Small intestine (tissue), 7 donors: ENCODE measurements around the gene DOCK6. TPM values are rescaled to one million over a fixed set of nuclear protein-coding genes. Genes with fewer than 3 reads are reported as not detected.

Experiments used
- DNase-seq, 2 donors: peaks; one replicate each; pipeline versions ENCODE4 v3.0.0 to v3.0.0-alpha.2; 2013
- FAIRE-seq: peaks from 2 replicates; lab custom pipeline; 2012; peaks lifted over from hg19 to GRCh38; lab: Jason Lieb, UNC
- H3K27ac ChIP-seq, 3 donors: one replicate each; pipeline ENCODE4 v1.5.1; 2013; ENCODE audit warnings: low read length in 2 of 3, mild to moderate bottlenecking in 2 of 3, control low read depth in 1 of 3, inconsistent platforms in 1 of 3, low read depth in 1 of 3, moderate library complexity in 1 of 3
- H3K27me3 ChIP-seq, 3 donors: one replicate each; pipeline ENCODE4 v1.6.1; 2013; ENCODE audit warnings: low read length in 3 of 3, inconsistent platforms in 1 of 3; ENCODE audit not compliant: control insufficient read depth in 3 of 3, insufficient read depth in 3 of 3
- H3K36me3 ChIP-seq, 3 donors: one replicate each; pipeline ENCODE4 v1.6.1; 2013; ENCODE audit warnings: low read length in 3 of 3, inconsistent platforms in 1 of 3, low read depth in 1 of 3, mild to moderate bottlenecking in 1 of 3, moderate library complexity in 1 of 3; ENCODE audit not compliant: control insufficient read depth in 3 of 3, insufficient read depth in 2 of 3
- H3K4me1 ChIP-seq, 3 donors: one replicate each; pipeline ENCODE4 v1.6.1; 2013; ENCODE audit warnings: low read length in 2 of 3, inconsistent platforms in 1 of 3, low read depth in 1 of 3, mild to moderate bottlenecking in 1 of 3, moderate library complexity in 1 of 3; ENCODE audit not compliant: control insufficient read depth in 3 of 3, insufficient read depth in 2 of 3
- H3K4me3 ChIP-seq, 3 donors: one replicate each; pipeline ENCODE4 v1.5.1; 2013; ENCODE audit warnings: low read length in 3 of 3, control low read depth in 1 of 3, inconsistent platforms in 1 of 3, low read depth in 1 of 3, mild to moderate bottlenecking in 1 of 3, moderate library complexity in 1 of 3
- H3K9me3 ChIP-seq, 2 donors: one replicate each; pipeline ENCODE4 v1.6.1; 2013; ENCODE audit warnings: low read depth in 1 of 2, low read length in 1 of 2; ENCODE audit not compliant: control insufficient read depth in 2 of 2, insufficient read depth in 1 of 2
- WGBS, 3 donors: extraction: QIAGEN DNeasy Blood & Tissue Kit; methylation state at CpG; one replicate each; pipeline ENCODE4 v1.1.7; 2013; 5-methylcytosine and 5-hydroxymethylcytosine counted together
- polyA plus RNA-seq, 4 donors: library from polyadenylated mRNA; stranded (reverse) in 3 of 4; unstranded in 1 of 4; fragments of 200-250 nt in 3 of 4; fragments of 120-200 nt in 1 of 4; gene quantifications; one replicate each; pipeline versions ENCODE4 v1.2.1 to v1.2.3, GENCODE V29; 2013
- donor health status: healthy with polysubstance abuse.
- donor health status: control.
- donor health status: control.
- donor health status: Bipolar disorder and iron deficiency.
- donor health status: healthy.

Gene DOCK6
- polyA plus RNA-seq, 4 donors = 44.4 to 68.0 (median 51.0) TPM

GRCh38 chr19:11203194-11204075, 58.9 kb downstream of the DOCK6 start:
- Histone ChIP-seq H3K27ac (peak overlapping the region in 2 of 3 donors; percentile 57 to 83), H3K36me3 (peaks cover 0 to 79% (median 3%) of the 10 kb centered on the region in 3 donors), H3K4me3 (no peak overlapping the region), H3K4me1 (peaks cover 0 to 3% (median 0%) of the 10 kb centered on the region in 3 donors), H3K9me3 (no peaks in the 10 kb centered on the region), H3K27me3 (no peaks in the 10 kb centered on the region)
- WGBS, 3 donors = 47 to 67% (median 63%) methylated on average over 15 to 17 of the region's 17 CpGs
- FAIRE-seq (no peak), DNase-seq (peak; percentile 19 to 30)

- DNase-seq = no peak
- Histone ChIP-seq H3K27ac (peak overlapping the region in 2 of 3 donors; percentile 57 to 83), H3K36me3 (peaks cover 0 to 74% (median 3%) of the 10 kb centered on the region in 3 donors), H3K9me3 (no peaks in the 10 kb centered on the region), H3K27me3 (no peaks in the 10 kb centered on the region), H3K4me3 (no peak overlapping the region), H3K4me1 (peaks cover 0 to 6% (median 0%) of the 10 kb centered on the region in 3 donors)
- 81 to 86% (median 85%) methylated on average over 20 of the region's 20 CpGs for WGBS, 3 donors
- no peak for FAIRE-seq
These were observed 59.7 kb downstream of the DOCK6 start for GRCh38 chr19:11202488-11203193.

DNA sequence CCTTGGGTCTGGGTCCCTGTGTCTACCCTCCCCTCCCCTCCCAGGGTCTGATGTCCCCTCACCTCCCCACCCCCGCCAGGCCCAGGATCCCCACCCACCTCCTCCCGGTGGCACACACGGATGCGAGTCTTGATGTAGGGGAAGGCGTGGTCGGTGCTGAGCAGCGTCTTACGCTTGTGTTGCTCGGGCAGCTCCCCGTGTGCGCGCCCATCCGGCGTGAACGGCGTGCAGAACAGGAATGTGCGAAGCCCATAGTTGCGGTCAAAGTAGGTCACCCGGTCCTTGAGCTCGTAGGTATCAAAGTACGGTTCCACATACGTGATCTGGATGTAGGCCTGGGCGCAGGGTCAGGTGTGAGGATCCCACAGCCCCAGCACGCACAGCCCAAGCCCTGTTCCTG, 60.5 kb downstream of the DOCK6 start:
- WGBS, 3 donors = 91 to 95% (median 93%) methylated on average over 24 of the region's 24 CpGs
- FAIRE-seq = no peak
- no peak overlapping the region for H3K4me3 ChIP-seq
- no peaks in the 10 kb centered on the region for H3K27me3 ChIP-seq
- no peak overlapping the region for H3K27ac ChIP-seq
- H3K36me3 ChIP-seq = peaks cover 0 to 73% (median 3%) of the 10 kb centered on the region in 3 donors
- DNase-seq = no peak
- H3K9me3 ChIP-seq = no peaks in the 10 kb centered on the region
- peaks cover 0 to 6% (median 0%) of the 10 kb centered on the region in 3 donors for H3K4me1 ChIP-seq

- H3K4me3 ChIP-seq = no peak overlapping the region
- no peaks in the 10 kb centered on the region for H3K27me3 ChIP-seq
- H3K4me1 ChIP-seq = peaks cover 0 to 6% (median 2%) of the 10 kb centered on the region in 3 donors
- FAIRE-seq (no peak), DNase-seq (no peak)
- no peak overlapping the region for H3K27ac ChIP-seq
- H3K9me3 ChIP-seq = no peaks in the 10 kb centered on the region
- peaks cover 0 to 69% (median 3%) of the 10 kb centered on the region in 3 donors for H3K36me3 ChIP-seq
- 84 to 94% (median 90%) methylated on average over 8 to 9 of the region's 9 CpGs for WGBS, 3 donors
These were observed 61.4 kb downstream of the DOCK6 start for GRCh38 chr19:11200931-11201330.

DNA sequence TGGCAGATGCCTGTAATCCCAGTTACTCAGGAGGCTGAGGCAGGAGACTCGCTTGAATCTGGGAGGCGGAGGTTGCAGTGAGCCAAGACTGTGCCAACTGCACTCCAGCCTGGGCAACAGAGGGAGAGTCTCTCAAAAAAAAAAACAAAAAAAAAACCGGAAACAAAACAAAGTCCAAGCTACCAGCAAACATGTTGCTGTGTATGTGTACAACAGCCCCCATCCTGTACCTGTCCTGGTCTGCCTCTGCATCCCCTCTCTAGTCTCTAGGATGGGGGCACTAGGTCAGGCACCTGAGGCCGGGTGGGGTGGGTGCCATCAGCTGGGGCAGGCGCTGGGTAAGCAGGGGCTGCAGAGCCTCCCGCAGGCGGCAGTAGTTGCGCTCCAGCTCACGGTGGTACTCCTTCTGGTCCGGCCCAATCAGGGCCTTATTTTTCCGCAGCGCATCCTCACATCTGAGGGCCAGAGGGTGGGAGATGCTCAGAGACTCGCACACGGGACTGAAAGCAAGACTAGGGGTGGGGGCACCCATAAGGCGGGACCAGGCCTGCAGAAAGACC, 62.2 kb downstream of the DOCK6 start:
- H3K9me3 ChIP-seq = no peaks in the 10 kb centered on the region
- peaks cover 0 to 6% (median 2%) of the 10 kb centered on the region in 3 donors for H3K4me1 ChIP-seq
- FAIRE-seq = no peak
- no peak overlapping the region for H3K27ac ChIP-seq
- 88 to 90% (median 89%) methylated on average over 15 of the region's 15 CpGs for WGBS, 3 donors
- no peak overlapping the region for H3K4me3 ChIP-seq
- DNase-seq = no peak
- peaks cover 0 to 69% (median 3%) of the 10 kb centered on the region in 3 donors for H3K36me3 ChIP-seq
- no peaks in the 10 kb centered on the region for H3K27me3 ChIP-seq

DNA sequence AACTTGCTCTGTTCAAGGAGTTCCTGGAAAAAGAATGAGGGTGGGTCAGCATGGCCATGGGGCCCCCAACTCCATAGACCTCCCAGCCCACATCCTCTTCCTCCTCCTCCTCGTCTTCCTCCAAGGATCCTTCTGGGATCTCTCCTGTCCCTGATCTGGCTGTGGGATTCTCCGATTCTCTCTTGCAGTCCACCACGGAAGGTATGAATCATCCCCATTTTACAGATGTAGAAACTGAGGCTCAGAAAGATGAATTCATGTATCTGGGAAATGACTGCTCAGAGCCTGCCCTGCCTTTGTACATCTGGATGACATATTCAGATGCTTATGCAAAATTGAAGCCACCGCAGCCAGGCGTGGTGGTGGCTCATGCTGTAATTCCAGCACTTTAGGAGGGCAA, 62.8 kb downstream of the DOCK6 start:
- Histone ChIP-seq H3K4me1 (peaks cover 0 to 6% (median 2%) of the 10 kb centered on the region in 3 donors), H3K36me3 (peaks cover 0 to 69% (median 3%) of the 10 kb centered on the region in 3 donors), H3K27ac (no peak overlapping the region), H3K9me3 (no peaks in the 10 kb centered on the region), H3K4me3 (no peak overlapping the region), H3K27me3 (no peaks in the 10 kb centered on the region)
- FAIRE-seq = no peak
- no peak for DNase-seq
- 65 to 89% (median 65%) methylated on average over 5 of the region's 5 CpGs for WGBS, 3 donors

DNA sequence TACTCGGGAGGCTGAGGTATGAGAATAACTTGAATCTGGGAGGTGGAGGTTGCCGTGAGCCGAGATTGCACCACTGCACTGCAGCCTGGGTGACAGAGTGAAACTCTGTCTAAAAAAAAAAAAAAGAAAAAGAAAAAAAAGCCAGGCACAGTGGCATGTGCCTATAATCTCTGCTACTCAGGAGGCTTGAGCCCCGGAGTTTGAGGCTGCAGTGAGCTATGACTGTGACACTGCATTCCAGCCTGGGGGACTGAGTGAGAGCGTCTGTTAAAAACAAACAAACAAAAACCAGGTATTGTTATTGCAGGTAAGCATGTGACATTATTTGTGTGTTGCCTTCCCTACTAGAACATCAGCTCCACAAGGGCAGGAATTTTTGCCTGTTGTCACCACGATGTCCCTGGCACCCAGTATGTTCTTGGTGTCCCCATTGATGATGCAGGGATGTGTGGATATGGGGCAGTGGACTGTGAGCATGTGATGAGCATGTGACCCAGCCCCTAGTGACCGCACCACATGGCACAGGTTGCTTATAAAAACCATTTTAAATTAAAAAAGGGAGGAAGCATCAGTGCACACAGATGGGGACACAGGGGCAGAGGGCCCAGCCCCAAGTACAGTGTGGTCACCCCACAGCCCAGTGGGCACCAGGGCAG, 63.4 kb downstream of the DOCK6 start:
- Histone ChIP-seq H3K4me1 (peaks cover 0 to 6% (median 2%) of the 10 kb centered on the region in 3 donors), H3K4me3 (no peak overlapping the region), H3K27ac (no peak overlapping the region), H3K9me3 (no peaks in the 10 kb centered on the region), H3K27me3 (no peaks in the 10 kb centered on the region), H3K36me3 (peaks cover 0 to 69% (median 3%) of the 10 kb centered on the region in 3 donors)
- WGBS, 3 donors = 77 to 81% (median 79%) methylated on average over 7 of the region's 7 CpGs
- FAIRE-seq (no peak), DNase-seq (no peak)

DNA sequence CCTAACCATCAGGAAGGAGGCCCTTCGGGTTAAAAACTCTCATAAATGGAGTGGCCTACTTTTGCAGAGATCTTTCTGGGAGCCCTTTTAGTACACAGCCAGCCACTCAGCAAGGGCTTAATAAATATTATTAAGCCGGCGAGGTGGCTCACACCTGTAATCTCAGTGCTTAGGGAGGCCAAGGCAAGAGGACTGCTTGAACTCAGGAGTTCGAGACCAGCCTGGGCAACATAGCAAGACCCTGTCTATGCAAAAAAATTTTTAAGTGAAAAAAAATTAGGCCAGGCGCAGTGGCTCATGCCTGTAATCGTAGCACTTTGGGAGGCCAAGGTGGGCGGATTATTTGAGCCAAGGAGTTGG, 64.2 kb downstream of the DOCK6 start:
- no peaks in the 10 kb centered on the region for H3K27me3 ChIP-seq
- DNase-seq (no peak), FAIRE-seq (no peak)
- H3K36me3 ChIP-seq = peaks cover 0 to 69% (median 3%) of the 10 kb centered on the region in 3 donors
- H3K4me3 ChIP-seq = peak overlapping the region in 2 of 3 donors; percentile 58 to 88
- H3K4me1 ChIP-seq = peaks cover 0 to 5% (median 2%) of the 10 kb centered on the region in 3 donors
- H3K9me3 ChIP-seq = no peaks in the 10 kb centered on the region
- H3K27ac ChIP-seq = peak overlapping the region in 1 of 3 donors; percentile 48
- 65 to 78% (median 66%) methylated on average over 7 of the region's 7 CpGs for WGBS, 3 donors
